Hepatic stellate cell (primary cell): ENCODE measurements around the gene UNKL.

ENCODE experiments used
- DNase-seq: peaks from one replicate; pipeline ENCODE4 v3.0.0; 2011; ENCODE audit warnings: low spot score

Gene UNKL

GRCh38 chr16:1377406-1378010, 37.0 kb downstream of the UNKL start:
- DNase-seq: no peak

DNA sequence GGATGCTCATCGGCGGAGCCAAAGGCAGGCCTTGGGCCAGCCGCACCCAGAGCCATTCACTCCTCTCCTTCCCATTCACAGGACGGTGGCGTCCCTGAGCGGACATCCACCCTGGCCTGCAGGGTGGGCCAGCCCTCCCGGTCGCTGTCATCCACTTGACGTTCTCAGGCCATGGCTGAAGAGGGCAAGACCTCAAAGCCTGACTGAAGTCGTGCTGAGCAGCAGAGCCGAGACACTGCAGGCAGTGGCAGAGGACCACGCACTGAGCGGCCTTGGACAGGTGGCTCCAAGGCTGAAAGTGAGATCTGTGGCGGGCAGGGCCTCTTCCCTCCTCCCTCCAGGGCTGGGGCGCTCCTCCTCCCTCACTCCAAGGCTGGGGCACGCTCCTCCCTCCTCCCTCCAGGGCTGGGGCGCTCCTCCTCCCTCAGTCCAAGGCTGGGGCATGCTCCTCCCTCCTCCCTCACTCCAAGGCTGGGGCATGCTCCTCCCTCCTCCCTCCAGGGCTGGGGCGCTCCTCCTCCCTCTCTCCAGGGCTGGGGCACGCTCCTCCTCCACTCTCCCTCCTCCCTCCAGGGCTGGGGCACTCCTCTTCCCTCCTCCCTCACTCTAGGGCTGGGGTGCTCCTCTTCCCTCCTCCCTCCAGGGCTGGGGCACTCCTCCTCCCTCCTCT, 38.6 kb downstream of the UNKL start:
- no peak for DNase-seq

DNA sequence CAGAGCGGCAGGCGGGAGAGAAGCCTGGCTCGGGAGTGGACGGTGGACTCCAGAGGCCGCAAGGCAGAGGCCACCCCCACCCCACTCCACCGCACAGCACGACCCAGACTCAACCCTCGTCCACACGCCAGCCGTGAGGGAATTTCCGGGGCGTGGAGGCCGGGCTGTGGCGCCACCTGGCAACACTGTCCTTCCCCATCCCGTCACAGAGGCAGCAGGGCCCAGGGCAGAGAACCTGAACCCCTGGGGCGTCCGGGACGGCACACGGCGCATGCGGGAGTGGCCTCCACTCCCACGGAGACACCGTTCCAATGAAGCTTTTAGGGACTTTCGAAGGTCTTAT, 39.2 kb downstream of the UNKL start:
- DNase-seq: no peak

DNA sequence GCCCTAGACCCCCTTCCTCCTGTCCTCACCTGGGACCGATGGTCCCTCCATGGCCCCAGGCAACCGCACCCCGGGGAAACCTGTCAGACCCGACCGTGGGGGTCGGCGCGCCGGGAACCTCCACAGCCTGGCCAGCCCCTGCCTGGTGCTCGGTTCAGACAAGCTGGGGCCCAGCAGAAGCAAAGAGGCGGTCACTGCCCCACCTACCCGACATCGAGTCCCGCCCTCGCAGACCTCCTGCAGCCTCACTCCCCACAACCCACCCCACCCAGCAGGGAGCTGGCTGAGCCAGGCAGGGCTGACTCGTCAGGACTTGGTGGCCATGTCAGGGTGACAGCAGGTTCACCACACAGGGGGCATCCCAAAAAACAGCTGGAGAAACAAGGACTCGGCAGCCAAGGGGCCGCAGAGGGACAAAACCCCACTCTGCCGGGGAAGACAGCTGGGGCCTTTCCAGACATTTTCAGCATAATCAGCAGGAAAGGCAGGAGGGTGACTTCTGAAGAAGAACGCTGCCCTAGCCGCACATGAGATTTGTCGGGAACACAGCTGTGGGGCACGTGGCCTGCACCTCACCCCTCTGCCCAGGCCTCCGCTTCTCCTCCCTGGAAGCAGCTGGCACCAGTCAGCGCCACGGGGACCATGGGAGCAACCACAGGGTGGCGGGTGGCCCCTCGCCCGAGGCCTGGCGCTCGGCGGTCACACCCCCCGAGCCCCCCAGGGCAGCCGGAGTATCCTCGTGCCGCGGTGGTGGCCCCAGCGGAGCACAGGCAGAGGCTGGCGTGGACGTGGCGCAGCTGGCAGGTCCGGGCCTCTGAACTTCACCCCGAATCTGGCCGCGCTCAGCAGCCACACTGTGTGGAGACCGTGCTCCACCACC, 39.8 kb downstream of the UNKL start:
- no peak for DNase-seq

DNA sequence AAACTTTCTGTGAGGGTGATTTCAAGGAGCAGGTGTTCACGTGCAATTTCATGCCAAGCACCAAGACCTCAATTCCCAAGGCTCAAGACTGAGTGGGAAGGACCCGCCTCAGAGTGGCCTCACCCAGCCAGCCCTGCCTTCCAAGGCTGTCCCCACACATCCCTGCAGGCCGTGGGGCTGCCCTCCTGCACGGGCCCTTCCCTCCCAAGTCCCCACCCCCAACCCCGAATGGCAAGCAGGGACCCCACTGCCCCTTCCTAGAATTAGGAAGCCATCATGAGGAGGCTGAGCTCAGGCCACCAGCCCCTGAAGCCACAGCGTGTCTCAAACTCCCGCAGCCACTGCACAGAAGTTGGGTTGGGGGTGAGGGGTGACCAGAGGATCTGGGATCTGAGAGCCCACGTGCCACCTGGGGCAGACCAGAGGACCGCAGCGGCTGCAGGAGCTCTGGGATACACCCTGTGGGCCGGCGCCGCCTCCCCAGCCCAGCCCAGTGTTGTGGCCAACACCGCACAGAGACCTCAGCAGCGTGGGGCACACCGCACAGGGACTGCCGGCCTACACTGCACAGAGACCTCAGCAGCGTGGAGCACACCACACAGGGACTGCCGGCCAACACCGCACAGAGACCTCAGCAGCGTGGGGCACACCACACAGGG, 42.1 kb downstream of the UNKL start:
- no peak for DNase-seq

DNA sequence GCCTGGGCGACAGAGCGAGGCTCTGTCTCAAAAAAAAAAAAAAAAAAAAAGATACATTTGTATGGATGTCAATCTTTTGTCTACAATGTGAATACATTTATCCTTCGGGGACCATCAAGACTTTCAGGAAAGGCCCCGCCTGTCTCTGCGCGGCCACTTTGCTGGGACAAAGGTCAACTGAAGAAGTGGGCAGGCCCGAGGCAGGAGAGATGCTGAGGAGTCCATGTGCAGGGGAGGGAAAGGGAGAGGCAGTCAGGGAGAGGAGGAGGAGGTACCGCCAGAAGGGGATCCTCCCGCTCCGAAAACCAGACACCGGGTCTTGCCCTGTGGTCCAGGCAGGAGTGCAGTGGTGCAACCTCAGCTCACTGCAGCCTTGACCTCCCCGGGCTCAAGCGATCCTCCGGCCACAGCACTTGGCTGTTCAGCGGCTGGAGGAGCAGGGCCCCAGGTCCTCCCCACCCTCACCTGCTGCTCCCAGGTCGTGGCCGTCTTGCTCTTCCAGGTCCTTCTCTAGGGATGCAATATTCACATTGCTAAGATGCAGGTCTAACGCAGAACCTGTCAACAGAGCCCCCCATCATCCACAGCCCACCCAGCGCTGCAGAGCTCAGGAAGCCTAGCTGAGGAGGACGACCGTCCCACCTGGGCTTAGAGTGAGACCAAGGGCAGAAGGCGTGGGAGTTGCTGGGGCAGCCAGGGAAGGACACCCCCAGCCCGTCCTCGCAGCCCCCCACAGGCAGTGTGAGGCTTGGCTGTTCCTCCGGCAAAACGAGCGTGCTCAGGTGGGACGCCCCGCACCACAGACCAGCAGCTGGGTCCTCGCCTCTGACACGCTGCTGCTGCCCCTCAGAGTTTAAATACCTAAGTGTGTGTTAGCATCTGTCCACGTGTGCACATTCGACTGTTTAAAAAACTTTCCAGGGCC, 43.2 kb downstream of the UNKL start:
- DNase-seq: no peak

GRCh38 chr16:1367486-1368174, 46.9 kb downstream of the UNKL start:
- no peak for DNase-seq

DNA sequence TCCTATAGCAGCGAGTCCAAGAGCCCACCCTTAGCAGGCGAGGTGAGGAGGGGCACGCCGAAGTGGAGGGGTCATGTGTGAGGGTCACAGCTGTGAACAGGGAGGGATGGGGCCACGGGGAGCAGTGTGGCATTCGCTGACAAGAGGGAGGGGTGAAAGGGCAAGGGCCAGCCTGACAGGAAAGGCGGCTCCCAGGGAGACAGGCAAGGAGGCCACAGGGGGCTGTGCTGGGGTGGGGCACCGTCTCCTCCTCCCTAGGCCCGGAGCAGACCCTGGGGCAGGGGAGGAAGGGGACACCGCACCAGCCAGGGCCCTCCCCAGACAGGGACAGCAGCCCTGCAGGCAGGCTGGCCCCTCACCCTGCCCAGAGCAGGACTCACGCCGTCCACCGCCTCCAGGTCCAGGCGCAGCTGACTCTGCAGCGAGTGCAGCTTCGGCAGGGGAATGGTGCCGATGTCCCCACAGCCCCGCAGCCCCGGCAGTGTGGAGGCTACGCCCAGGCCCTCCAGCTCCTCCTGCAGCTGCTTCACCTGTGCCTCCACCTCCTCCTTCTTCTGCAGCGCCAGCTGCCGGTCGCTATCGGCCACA, 47.7 kb downstream of the UNKL start:
- DNase-seq: no peak

DNA sequence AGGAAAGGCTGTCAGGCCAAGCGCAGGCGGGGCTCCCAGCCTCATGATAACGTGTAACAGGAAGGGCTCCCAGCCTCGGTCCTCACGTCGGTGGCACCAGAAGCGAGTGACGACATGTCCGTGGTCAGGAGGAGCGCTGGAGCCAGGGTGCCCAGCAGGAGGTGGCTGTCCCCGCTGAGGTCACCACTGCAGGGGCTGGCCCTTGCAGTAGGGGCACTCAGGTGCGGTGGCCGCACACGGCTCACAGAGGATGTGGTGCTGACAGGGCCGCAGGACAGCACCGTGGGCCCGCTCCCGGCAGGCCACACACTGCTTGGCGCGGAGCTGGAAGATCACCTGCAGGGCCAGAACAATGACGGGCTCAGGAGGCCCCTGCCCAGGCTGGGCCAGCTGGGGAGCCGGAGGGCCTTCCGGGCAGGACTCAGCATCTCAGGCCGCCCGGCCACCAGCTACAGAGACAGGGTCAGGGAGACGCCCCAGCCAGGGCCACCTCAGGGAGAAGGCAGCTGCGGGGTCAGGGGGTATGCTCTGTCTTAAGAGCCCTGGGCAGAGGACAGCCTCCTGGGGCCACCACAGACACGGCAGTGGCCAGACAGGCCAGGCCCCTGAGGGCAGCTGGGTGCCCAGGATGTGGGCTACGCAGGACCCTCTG, 48.3 kb downstream of the UNKL start:
- no peak for DNase-seq

DNA sequence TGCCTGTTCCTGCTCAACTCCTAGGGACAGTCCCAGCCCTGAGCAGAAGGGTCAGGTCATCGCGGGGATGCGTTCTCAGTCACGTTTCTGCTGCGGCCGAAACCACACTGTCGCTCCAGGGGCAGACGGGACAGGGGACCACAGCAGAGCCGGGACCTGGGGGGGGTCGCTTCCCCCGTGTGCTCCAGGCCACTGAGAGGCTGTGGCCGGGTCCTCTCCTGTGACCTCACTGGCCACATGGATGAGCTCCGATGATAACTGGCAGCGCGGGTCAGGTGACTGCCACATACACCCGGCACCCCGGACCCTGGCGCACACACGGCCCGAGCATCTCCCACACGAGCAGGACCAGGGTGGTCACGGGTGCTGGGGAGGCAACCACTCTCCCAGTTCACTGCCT, 50.0 kb downstream of the UNKL start:
- no peak for DNase-seq

DNA sequence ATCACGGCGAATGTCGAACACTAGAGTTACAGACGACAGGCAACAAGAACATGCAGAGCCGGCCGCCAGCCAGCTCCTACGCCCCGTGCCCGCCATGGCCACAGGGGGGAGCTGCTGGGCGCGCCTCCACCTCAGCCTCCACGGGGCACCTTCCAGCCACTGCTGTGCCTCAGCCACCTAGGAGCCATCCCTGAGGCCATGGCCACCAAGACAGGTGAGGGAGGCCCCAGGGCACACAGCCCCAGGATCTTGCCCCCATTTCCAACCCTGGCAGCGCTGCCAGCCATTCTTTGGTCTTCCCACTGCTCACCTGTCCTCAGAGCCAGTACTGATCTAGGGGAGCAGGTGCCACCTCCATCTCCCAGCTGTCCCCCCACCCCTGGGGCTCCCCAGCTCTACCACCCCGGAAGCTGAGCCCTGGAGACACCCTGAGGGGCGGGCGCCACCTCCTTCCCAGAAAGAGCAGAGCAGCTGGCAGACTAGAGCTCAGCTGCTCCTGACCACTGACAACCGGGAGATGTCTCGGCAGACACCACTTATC, 50.9 kb downstream of the UNKL start:
- DNase-seq: peak; percentile 77

GRCh38 chr16:1362807-1363206, 51.7 kb downstream of the UNKL start:
- DNase-seq: no peak

DNA sequence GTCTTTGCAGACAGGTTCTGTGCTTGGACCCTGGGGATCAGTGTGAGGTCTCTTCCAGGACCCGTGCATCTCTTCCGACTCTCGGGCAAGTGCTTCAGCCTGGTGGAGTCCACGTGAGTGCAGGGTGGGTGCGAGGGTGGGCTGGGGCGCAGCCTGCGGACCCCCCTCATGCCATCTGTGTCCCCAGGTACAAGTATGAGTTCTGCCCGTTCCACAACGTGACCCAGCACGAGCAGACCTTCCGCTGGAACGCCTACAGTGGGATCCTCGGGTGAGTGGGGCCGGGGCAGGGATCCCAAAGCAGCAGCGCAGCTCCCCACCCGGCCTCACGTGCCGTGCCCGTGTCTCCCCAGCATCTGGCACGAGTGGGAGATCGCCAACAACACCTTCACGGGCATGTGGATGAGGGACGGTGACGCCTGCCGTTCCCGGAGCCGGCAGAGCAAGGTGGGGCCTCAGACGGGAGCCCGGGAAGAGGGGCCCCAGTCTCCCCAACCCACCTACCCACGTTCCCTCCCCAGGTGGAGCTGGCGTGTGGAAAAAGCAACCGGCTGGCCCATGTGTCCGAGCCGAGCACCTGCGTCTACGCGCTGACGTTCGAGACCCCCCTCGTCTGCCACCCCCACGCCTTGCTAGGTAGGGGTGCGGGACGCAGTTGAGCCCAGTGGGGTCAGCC, 52.7 kb downstream of the UNKL start:
- no peak for DNase-seq

- DNase-seq: no peak
These were observed 56.5 kb downstream of the UNKL start for GRCh38 chr16:1357906-1358566.

DNA sequence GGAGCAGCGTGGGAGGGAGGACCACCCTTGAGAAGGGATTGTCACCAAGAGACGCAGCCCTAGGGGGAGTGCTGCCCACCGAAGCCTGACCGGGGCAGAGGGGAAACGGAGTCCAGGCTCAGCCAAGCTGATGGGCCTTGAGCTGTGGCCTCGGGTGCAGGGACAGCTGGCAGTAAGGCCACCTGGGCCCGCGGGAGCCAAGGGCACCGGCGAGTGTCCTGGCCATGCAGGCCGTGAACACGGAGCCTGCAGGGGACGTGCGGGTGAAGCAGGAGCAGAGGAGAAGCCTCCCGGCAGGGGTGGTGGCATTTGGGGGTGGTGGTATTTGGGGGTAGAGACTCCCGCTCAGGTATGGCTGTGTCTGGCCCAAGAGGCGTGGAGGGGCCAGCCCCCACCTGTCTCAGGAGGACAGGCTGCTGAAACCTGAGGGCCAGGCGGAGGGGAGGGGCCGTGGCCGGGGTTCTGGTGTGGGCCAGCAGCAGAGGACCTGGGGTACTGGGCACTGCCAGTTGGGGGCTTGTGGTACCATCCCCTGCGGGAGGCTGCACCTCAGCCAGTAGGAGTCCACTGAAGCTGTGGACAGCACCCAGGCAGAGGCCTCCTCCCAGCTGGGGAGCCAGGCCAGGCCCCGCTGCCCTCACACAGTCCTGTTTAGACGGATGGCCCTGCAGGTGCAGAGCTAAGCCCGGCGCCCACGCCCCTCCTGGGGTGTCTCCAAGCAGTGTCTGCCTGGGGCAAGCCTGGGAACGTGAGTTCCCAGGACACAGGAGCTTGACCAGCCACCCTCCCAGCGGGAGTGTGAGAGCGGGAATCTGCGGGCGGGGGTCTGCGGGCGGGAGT, 58.2 kb downstream of the UNKL start:
- no peak for DNase-seq

DNA sequence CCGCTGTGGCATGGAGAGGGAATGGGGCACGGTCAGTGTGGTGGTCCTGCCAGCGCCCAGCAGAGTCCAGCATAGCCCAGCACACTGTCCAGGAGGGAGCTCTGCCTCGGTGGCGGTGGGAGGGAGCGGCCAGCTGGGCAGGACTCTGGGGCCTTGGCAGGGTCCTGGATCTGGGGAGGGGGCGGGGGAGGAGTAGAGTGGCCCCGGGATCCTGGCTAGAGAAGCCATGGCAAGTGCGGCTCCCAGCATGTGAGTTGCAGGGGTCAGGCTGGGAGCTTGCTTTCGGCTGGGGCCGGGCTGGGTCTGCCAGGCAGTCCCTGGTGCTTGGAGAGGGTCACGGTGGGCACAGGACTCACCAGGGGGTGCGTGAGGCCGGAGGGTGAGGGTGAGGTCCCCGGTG, 58.9 kb downstream of the UNKL start:
- DNase-seq: no peak

DNA sequence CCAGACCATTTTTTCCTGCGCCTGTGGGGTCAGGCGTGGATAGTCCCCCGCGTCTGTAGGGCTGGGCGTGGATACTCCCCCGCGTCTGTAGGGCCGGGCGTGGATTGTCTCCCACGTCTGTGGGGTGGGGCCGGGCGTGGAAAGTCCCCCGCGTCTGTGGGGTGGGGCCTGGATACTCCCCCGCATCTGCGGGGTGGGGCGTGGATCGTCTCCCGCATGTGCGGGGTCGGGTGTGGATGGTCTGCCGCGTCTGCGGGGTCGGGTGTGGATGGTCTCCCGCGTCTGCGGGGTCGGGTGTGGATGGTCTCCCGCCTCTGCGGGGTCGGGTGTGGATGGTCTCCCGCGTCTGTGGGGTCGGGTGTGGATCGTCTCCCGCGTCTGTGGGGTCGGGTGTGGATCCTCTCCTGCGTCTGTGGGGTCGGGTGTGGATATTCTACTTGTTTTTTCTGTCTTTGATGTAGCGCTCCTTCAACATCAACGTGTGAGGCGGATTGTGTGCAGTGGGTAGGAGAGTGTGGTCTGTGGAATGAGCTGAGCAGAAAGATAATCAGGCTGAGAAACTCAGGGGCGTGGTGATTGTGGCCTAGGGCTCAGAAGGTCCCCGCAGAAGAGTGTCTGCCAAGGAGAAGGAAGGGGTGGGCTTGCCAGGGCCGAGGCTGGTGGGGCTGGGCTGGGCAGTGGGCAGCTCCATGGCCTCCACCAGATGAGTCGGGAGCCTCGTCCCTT, 59.5 kb downstream of the UNKL start:
- DNase-seq: no peak
